NCI-H2081 treated with DMSO at 0.1 percent for 48 hours (cell line): ENCODE results near the gene SSC5D.
A peak's percentile ranks its signal among the peaks of the same experiment; 100 is the strongest.

ENCODE experiments used
- DNase-seq: peaks from one replicate; lab custom pipeline; 2025; lab: John Stamatoyannopoulos, UW

SSC5D gene

GRCh38 chr19:55455576-55456235, 32.5 kb upstream of the SSC5D start:
- DNase-seq = no peak

DNA sequence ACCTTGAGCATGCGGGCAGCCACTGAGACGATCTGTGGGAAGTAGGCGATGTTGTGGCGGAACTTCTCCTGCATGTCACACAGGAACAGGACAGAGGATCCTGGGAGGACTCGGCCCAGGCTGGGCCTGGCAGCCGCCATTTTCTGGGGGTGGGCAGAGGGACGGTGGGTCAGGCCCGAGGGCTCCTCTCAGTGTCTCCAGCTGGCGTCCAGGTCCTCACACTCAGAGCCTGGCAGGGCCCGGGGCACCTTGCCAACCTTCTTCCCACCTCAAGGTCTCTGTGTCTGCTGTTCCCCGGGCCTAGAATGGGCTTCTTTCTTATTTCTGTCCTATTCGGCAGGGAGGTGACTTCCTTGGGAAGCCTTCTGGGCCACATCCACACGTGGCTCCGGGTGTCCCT, 31.9 kb upstream of the SSC5D start:
- DNase-seq = no peak

- DNase-seq = no peak
These were observed 30.4 kb upstream of the SSC5D start for GRCh38 chr19:55457683-55458457.

DNA sequence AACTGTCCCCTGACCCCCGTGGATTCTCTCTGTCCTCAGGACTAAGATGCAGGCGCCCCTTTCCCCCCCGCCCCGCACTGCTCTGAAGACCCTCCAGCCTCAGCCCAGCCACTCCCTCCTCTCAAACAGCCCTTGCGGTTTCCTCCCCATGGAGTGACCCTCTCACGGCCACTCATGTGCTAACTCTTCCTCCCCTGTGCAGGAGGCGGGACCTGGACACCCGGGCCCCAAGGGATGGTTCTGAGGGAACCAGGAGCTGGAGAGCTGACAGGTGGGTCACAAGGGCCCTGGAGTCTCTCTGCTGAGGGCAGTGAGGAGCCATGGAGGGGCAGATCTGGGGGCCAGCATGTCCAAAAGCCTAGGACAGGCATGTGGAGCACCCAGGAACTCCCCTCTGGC, 28.7 kb upstream of the SSC5D start:
- no peak for DNase-seq

GRCh38 chr19:55459950-55460657, 28.1 kb upstream of the SSC5D start:
- DNase-seq = no peak

DNA sequence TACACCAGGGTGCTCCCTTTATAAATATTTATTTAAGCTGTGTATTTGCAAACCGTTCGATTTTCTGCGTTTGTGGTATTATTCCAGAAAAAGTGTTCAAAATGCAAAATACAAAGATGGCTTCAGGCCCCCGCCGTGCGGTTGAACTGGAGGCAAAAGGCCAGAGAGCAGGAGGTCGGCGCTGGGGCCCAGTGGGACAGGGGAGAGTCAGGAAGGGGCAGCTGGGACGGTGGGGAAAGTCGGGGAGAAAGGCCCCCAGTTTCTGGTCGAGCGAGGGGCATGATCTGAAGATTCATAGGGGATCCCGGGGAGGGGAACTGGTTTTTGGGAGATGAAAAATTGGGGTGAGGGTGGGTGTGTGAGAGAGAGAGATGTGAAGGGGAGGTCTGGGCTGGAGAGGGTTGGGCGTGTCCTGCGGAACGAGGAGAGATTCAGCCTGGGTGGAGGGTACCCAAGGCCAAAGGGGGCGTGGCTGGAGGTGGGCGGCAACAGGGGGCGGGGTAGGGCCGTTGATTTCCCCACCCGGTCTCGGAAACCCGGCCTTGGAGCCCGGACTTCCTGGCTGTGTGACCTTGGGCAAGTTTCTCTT, 27.5 kb upstream of the SSC5D start:
- no peak for DNase-seq

- peak; percentile 98 for DNase-seq
These were observed 26.8 kb upstream of the SSC5D start, which contains the start of gene ISOC2 for GRCh38 chr19:55461259-55461973. Gene ISOC2 (minus strand): TSS chr19:55461642. CDS start chr19:55456486, 5,156 bp downstream.

DNA sequence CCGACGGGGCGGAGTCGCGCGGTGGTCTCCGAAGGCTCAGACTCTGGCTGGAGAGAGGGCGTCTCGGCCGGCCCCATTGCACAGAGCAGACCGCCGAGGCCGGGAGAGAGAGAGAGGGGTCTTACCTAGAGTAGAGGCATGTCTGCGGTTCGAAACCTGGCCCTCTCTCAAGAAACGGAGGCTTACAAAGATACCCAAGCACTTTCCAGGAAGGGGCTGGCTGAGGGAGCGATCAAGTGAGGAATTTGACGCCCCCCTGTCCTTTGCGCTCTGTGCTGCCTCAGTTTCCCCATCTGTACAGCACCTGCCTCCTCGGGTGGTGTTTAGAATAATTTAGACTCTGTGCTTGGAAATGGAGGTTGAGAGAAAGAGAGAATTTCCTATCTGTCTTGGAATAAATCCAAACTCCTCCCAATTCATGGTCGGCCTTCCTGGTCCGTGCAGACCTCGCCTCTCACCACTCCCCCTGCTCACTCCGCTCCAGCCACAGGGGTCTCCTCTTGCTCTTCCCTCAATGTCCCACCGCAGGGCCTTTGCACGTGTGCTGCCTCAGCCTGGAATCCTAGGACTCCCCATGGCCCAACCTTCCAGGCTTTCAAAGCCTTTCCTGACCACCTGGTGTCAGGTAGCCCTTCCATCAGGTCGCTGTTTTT, 26.1 kb upstream of the SSC5D start:
- DNase-seq = no peak

DNA sequence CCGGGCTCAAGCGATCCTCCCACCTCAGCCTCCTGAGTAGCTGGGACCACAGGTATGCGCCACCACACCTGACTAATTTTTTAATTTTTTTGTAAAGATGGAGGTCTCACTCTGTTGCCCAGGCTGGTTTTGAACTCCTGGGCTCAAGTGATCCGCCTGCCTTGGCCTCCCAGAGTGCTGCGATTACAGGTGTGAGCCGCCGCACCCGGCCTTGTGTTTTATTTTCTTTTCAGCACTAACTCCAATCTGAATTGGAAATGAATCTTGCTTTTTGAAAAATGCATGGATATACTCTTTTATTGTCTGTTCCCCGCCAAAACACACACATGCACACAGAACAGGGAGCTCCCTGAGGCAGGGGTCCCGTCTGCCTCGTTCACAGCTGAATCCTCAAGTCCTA, 25.5 kb upstream of the SSC5D start:
- DNase-seq = no peak

DNA sequence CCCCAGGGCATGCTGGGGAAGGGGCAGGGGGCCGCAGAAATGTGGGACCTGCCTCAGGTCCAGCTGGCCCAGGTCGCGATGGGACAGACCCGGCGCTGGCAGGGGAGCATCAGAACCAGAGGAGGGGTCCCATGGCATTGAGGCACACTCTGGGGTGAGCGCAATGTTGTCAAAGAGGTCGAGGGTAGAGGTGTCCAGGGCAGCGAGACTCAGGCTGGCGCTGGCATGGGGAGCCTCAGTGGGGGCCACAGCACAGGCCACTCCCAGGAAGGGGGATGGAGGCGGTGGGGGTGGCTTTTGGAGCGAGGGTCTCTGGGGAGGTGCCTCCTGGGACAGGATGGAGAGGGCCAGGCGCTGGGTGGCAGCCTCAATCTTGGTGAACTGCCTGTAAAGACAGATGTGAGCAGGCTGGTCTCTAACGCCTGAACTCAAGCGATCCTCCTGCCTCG, 24.6 kb upstream of the SSC5D start:
- no peak for DNase-seq

- no peak for DNase-seq
These were observed 24.1 kb upstream of the SSC5D start for GRCh38 chr19:55464039-55464661.

- DNase-seq = no peak
These were observed 23.6 kb upstream of the SSC5D start, which contains the start of gene C19orf85 for GRCh38 chr19:55464662-55465054. Gene C19orf85 (minus strand): TSS chr19:55464751. CDS start chr19:55464554, 197 bp downstream.

DNA sequence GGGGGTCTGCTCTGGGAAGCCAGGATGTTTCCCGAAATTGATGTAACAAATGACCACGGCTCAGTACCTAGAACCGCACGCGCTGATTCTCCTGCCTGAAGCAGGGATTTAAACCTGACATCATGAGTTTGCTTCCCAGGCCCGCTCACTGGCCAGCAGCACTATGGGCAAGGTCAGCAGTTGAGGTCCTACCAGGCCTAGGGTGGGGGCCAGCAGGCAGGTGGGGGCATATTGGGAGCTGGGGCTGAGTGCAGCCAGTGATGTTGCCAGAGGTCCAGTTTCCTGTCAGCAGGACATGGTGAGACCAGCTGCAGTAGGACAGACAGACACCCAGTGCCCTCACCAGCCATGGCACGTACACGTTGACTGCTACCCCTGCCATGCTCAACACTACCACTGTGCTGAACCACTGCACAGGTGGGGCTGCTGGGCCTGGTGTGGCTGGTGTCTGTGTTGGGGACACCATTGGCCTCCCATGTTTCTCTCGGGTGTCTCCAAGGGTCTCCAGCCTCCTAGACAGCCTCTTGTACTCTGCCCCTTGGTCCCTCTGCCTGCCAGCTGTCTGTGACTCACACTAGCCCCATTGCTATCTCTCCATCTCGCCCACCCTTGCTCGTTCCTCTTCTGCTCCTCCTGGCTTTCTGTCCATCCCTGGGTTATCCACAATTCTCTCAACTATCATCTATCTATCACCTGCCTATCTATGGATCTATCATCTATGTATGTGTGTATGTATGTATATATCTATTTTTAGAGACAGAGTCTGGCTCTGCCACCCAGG, 22.6 kb upstream of the SSC5D start:
- DNase-seq = no peak

DNA sequence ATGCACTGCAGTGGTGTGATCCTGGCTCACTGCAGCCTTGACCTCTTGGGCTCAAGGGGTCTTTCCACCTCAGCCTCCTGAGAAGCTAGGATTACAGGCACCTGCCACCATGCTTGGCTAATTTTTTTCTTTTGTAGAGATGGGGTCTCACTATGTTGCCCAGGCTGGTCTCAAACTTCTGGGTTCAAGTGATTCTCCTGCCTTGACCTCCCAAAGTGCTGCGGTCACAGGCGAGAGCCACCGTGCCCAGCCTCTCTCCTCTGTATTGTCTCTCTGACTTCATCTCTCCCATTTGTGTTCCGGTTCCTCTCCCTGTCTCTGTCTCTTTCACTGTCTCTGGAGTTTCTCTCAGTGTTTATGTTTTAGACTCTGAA, 22.0 kb upstream of the SSC5D start:
- DNase-seq = no peak

DNA sequence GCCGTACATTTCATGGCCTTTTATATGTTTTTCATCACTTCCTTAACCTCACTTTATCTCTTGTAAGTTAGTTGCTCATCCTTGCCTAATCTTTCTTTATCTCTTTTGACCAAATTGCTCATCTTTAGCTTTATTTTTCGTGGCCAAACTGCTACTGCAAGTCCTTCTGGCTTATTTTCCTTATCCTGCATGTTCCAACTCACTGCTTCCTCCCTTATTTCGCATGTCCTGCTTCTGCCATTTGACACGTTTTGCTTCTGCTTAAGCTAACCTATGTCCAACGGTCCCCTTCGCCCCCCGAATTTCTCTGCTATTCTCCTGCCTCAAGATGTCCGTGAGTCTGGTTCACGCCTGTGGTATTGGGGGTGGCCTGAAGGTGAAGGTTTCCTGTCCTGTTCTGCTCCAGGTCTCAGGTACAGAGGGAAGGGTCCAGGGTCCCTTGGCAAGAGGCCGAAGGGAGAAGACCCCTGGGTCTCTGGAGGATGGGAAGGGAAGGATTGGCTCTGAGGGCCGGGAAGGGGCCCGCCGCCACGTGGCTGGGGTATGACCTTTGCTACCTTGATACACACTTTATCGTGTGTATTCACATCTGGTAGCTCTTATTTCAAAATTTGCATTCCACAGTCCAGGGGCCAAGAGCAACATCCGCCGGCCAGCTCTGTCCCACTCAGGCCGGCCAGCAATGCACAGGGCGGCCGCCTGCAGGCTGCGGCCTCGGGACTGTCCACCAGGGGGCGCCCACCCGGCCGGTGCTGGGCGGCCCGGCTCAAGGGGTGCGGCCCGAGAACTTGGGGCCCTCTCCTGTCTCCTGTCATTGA, 20.8 kb upstream of the SSC5D start:
- DNase-seq = no peak

DNA sequence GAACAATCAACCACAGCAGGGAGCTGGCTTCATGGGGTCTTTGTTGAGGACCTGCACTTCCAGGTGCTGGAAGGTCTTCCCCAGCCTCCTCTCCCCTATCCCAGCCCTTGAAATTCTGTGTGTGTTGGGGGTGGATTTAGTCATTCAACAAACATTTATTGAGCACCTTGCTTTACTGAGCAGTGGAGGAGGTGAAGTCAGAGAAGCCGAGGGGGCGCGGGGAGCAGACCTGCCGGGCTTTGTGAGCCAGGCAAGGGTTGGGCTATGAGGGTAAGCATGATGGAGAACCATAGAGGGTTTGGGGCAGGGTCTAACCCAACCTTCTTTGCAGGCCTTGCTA, 20.2 kb upstream of the SSC5D start:
- no peak for DNase-seq

DNA sequence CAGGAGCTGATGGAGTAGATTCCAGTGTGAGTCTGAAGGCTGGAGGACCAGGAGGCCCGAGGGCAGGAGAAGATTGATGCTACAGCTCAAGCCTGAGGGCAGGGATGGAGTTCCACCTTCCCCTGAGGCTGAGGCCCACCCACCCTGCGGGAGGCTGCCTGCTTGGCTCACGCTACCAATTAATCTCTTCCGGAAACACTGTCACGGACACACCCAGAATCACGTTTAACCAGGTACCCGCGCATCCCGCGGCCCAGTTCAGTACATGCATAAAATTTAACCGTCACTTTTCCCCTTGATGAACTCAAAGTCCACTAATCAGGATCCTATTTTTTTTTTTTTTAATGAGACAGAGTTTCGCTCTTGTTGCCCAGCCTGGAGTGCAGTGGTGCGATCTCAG, 17.0 kb upstream of the SSC5D start:
- no peak for DNase-seq

- no peak for DNase-seq
These were observed 15.8 kb upstream of the SSC5D start for GRCh38 chr19:55472463-55472862.
